Adrenal gland (tissue), 12 donors: Measurements from ENCODE around the gene CACNA1G. TPM values are rescaled to one million over a fixed set of nuclear protein-coding genes. Genes with fewer than 3 reads are reported as not detected.

Source experiments
- DNase-seq, 7 donors: peaks; one replicate each; pipeline ENCODE4 v3.0.0-alpha.2; 2019 to 2020
- H3K27ac ChIP-seq, 5 donors: fragments of 200-600 bp; sonication (generic) in 4 of 5; 1 replicate in 3 of 5; 2 replicates in 2 of 5; pipeline versions ENCODE4 v1.5.1 to v1.8.0; 2016 to 2020; ENCODE audit warnings: mild to moderate bottlenecking in 1 of 5
- H3K27me3 ChIP-seq: fragments of 200-600 bp; 2 replicates; pipeline ENCODE4 v1.8.0; 2021
- H3K36me3 ChIP-seq, 2 donors: fragments of 200-600 bp; replicated peaks in 1 of 2; 1 replicate in 1 of 2; 2 replicates in 1 of 2; pipeline versions ENCODE4 v1.5.1 to v1.8.0; 2018 to 2022
- H3K4me1 ChIP-seq, 2 donors: fragments of 200-600 bp; replicated peaks in 1 of 2; 1 replicate in 1 of 2; 2 replicates in 1 of 2; pipeline versions ENCODE4 v1.5.1 to v1.8.0; 2018 to 2021
- H3K4me3 ChIP-seq, 4 donors: fragments of 200-600 bp; sonication (generic) in 3 of 4; one replicate each; pipeline ENCODE4 v1.5.1; 2016 to 2018
- H3K9me3 ChIP-seq, 3 donors: fragments of 200-600 bp; sonication (generic) in 1 of 3; replicated peaks in 1 of 3; 1 replicate in 2 of 3; 2 replicates in 1 of 3; pipeline versions ENCODE4 v1.5.1 to v1.8.0; 2016 to 2021
- POLR2A ChIP-seq, 2 donors: fragments of 450-650 bp; IDR thresholded peaks; one replicate each; pipeline ENCODE4 v1.6.1; 2017; ENCODE audit warnings: antibody characterized with exemption in 2 of 2, mild to moderate bottlenecking in 2 of 2, moderate library complexity in 1 of 2
- WGBS, 4 donors: extraction: QIAGEN DNeasy Blood & Tissue Kit in 2 of 4; methylation state at CpG; one replicate each; pipeline versions ENCODE4 v1.1.5 to v1.1.7; 2013 to 2017; 5-methylcytosine and 5-hydroxymethylcytosine counted together
- intact Hi-C, 2 donors: fragments of 100-400 bp; cut with DNase I; formaldehyde crosslinking; loops; one replicate each; pipeline versions ENCODE4 v1.14.1 to v1.15.0; 2022 to 2023
- polyA plus RNA-seq, 3 donors: library from polyadenylated mRNA; stranded (reverse); fragments of 200-250 nt in 2 of 3; fragments of 350-450 nt in 1 of 3; fragmentation: Illumina TruSeq in 1 of 3; extraction: RNeasy Lipid Tissue Mini Kit (QIAGEN cat#74804) in 1 of 3; gene quantifications; one replicate each; pipeline ENCODE4 v1.2.3, GENCODE V29; 2013 to 2014
- total RNA-seq, 9 donors: library from RNA; depleted of rRNA in 4 of 9; stranded (reverse); fragments of >200 nt in 4 of 9; fragments of 120-200 nt in 1 of 9; fragmentation: NEBNext Ultra II Directional in 1 of 9; extraction: Animal tissue kit (Norgen Biotek cat#: 25700) in 1 of 9; gene quantifications; one replicate each; pipeline versions ENCODE4 v1.1.0 to v1.2.4, GENCODE V29; 2013 to 2023
- TF ChIP-seq, protein P1 (sequence below), 6 experiments: fragments of 450-650 bp in 4 of 6; fragments of 200-600 bp in 2 of 6; sonication (generic) in 1 of 6; IDR thresholded peaks; 1 replicate in 5 of 6; 2 replicates in 1 of 6; pipeline versions ENCODE4 v1.5.1 to v1.8.0; 2016 to 2021; ENCODE audit warnings: antibody characterized with exemption in 6 of 6, mild to moderate bottlenecking in 2 of 6, moderate library complexity in 1 of 6
- donor health status: healthy with polysubstance abuse.
- donor health status: Bipolar disorder and iron deficiency.
- donor health status: DM: yes; HTN: yes; CAD: no.
- donor health status: DM: no; HTN: no; CAD: no.
- donor health status: DM: no; HTN: no; CAD: no.
- donor health status: DM: yes; HTN: yes; CAD: no.

CACNA1G gene
- total and polyA plus RNA-seq, 12 donors = 0.05 to 2.6 (median 0.14) TPM; not detected in 1

DNA sequence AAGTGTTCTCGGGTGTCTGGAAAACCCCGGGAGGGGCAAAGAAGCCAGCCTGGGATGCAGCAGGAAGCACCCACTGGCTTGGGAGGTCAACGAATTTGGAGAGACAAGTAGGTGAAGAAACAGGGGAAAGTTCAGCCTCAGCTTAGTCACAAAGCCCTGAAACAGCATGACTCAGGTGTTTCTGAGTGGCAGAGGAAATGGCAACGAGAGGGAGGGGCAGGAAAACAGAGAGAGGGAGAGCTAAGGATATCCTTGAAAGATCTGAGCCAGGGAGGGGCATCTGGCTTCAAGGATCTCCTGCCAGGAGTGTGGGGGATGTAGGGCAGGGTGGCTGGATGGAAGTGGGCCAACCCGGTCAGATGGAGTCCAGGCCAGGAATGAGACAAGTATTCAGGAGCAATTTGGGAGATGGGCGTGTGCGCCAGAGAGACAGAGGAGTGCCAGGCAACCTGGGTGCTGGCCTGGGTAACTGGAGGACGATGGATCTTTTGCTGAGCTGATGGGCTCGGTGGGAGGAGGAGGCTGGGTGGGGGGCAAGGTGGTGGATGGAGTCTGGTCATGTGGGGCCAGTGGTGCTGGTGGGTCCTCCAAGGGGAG, 101.4 kb downstream of the CACNA1G start:
- Histone ChIP-seq H3K4me3 (no peak overlapping the region), H3K36me3 (no peaks in the 10 kb centered on the region), H3K27me3 (no peaks in the 10 kb centered on the region), H3K27ac (peak overlapping the region; percentile 70 to 96 (median 87)), H3K9me3 (no peaks in the 10 kb centered on the region), H3K4me1 (peaks cover 45 to 54% of the 10 kb centered on the region in 2 donors)
- peak; percentile 81 to 95 (median 94) for DNase-seq
- intact Hi-C loops = no loop called here
- peak in 1 of 2 donors; percentile 31 for TF ChIP-seq POLR2A (IDR thresholded peaks at IDR 0.05)
- TF ChIP-seq, protein P1, sequence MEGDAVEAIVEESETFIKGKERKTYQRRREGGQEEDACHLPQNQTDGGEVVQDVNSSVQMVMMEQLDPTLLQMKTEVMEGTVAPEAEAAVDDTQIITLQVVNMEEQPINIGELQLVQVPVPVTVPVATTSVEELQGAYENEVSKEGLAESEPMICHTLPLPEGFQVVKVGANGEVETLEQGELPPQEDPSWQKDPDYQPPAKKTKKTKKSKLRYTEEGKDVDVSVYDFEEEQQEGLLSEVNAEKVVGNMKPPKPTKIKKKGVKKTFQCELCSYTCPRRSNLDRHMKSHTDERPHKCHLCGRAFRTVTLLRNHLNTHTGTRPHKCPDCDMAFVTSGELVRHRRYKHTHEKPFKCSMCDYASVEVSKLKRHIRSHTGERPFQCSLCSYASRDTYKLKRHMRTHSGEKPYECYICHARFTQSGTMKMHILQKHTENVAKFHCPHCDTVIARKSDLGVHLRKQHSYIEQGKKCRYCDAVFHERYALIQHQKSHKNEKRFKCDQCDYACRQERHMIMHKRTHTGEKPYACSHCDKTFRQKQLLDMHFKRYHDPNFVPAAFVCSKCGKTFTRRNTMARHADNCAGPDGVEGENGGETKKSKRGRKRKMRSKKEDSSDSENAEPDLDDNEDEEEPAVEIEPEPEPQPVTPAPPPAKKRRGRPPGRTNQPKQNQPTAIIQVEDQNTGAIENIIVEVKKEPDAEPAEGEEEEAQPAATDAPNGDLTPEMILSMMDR (IDR thresholded peaks at IDR 0.05) = no peak
- 25 to 33% (median 27%) methylated on average over 9 of the region's 9 CpGs for WGBS, 4 donors

DNA sequence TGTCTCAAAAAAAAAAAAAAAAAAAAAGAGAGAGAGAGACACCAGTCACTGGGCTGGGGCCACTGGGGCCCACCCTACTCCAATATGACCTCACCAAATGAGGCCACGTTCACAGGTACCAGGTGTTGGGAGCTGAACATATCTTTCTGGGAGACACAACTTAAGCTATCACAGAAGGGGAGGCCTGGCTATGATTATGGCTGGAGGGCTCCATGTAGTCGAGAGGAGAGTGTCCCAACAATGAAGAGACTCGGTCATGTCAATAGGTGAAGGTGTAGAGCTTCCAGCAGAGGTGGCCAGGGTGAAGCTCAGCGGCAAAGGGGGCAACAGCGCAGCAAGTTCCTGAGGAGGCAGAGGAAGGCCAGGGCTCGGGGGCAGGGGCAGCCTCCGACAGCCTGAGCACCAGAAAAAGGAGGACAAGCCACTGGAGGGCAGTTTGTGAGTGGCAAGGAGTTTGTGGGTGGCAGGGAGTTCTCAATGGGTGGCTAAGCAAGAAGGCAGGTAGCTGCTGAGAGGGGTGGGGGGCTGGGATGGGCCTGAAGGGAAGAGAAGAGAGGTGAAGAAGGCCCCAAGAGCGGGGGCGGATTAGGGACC, 102.2 kb downstream of the CACNA1G start:
- TF ChIP-seq, protein P1 (IDR thresholded peaks at IDR 0.05) = no peak
- no peak for TF ChIP-seq POLR2A (IDR thresholded peaks at IDR 0.05)
- Histone ChIP-seq H3K27me3 (no peaks in the 10 kb centered on the region), H3K9me3 (no peaks in the 10 kb centered on the region), H3K36me3 (no peaks in the 10 kb centered on the region), H3K27ac (peak overlapping the region in 3 of 5 donors; percentile 47 to 96 (median 87)), H3K4me3 (no peak overlapping the region), H3K4me1 (peaks cover 45 to 54% of the 10 kb centered on the region in 2 donors)
- DNase-seq = no peak
- intact Hi-C loops = no loop called here
- WGBS, 4 donors = 91 to 97% (median 96%) methylated on average over 8 to 9 of the region's 9 CpGs

DNA sequence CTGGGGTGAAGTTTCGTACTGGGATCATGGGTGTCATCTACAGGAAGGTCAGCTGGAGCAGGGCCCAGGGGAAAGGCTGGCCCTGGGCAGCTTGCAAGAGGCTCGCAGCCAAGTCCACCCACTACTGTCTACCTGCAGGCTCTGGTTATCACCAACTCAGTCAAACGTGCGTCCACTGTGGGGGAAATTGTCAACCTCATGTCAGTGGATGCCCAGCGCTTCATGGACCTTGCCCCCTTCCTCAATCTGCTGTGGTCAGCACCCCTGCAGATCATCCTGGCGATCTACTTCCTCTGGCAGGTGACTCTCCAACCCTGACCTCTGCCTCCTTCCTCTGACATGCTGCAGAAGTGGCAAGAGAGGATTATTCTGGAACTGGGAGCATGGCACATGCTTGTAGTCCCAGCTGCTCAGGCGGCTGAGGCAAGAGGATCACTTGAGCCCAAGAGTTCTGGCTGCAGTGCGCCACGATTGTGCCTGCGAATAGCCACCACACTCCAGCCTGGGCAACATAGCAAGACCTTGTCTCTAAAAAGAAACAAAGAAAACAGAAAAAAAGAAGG, 103.4 kb downstream of the CACNA1G start:
- intact Hi-C loops = no loop called here
- 67 to 78% (median 70%) methylated on average over 5 to 10 of the region's 10 CpGs for WGBS, 4 donors

More for the DNA sequence above, 103.4 kb downstream of the CACNA1G start:
- DNase-seq = peak in 2 of 7 donors; percentile 73 to 83
- Histone ChIP-seq H3K4me3 (no peak overlapping the region), H3K9me3 (no peaks in the 10 kb centered on the region), H3K27me3 (no peaks in the 10 kb centered on the region), H3K36me3 (no peaks in the 10 kb centered on the region), H3K4me1 (peaks cover 39 to 54% of the 10 kb centered on the region in 2 donors), H3K27ac (peak overlapping the region in 1 of 5 donors; percentile 46)
- TF ChIP-seq, protein P1 (IDR thresholded peaks at IDR 0.05) = no peak
- TF ChIP-seq POLR2A (IDR thresholded peaks at IDR 0.05) = no peak
